Lower lobe of right lung (tissue), 2 donors: ENCODE data around the gene SERPINB1. TPM values are rescaled to one million over a fixed set of nuclear protein-coding genes. Genes with fewer than 3 reads are reported as not detected.

ENCODE experiments used
- ATAC-seq, 2 donors: fragments of 200-7000 bp; cut with Tn5 transposase; one replicate each; pipeline ENCODE4 v1.9.1; 2020 to 2022; ENCODE audit warnings: mild to moderate bottlenecking in 2 of 2, moderate library complexity in 2 of 2
- DNase-seq: peaks from one replicate; pipeline ENCODE4 v3.0.0-alpha.2; 2020
- H3K27ac ChIP-seq: fragments of 200-600 bp; one replicate; pipeline ENCODE4 v1.8.0; 2022
- H3K27me3 ChIP-seq: fragments of 200-600 bp; one replicate; pipeline ENCODE4 v1.8.0; 2022; ENCODE audit warnings: low read depth
- H3K36me3 ChIP-seq: fragments of 200-600 bp; one replicate; pipeline ENCODE4 v1.8.0; 2022; ENCODE audit warnings: mild to moderate bottlenecking
- H3K4me1 ChIP-seq: fragments of 200-600 bp; one replicate; pipeline ENCODE4 v1.8.0; 2022
- H3K4me3 ChIP-seq: fragments of 200-600 bp; one replicate; pipeline ENCODE4 v1.8.0; 2022; ENCODE audit warnings: mild to moderate bottlenecking
- H3K9me3 ChIP-seq: fragments of 200-600 bp; one replicate; pipeline ENCODE4 v1.8.0; 2022
- intact Hi-C: fragments of 100-400 bp; cut with DNase I; formaldehyde crosslinking; loops from one replicate; pipeline ENCODE4 v1.11.0; 2022
- total RNA-seq: library from RNA; stranded (reverse); fragmentation: NEBNext Ultra II Directional; extraction: Animal tissue kit (Norgen Biotek cat#: 25700); gene quantifications from one replicate; pipeline ENCODE4 v1.2.1, GENCODE V29; 2021
- TF ChIP-seq, protein P1 (sequence below): fragments of 200-600 bp; IDR thresholded peaks from one replicate; pipeline ENCODE4 v1.8.0; 2022; ENCODE audit warnings: antibody characterized with exemption, mild to moderate bottlenecking
- donor health status: DM: no; HTN: yes; CAD: no; lungs with severe emphysema.

SERPINB1 gene
- total RNA-seq, 1 donor from 2014 or later: 125 TPM

DNA sequence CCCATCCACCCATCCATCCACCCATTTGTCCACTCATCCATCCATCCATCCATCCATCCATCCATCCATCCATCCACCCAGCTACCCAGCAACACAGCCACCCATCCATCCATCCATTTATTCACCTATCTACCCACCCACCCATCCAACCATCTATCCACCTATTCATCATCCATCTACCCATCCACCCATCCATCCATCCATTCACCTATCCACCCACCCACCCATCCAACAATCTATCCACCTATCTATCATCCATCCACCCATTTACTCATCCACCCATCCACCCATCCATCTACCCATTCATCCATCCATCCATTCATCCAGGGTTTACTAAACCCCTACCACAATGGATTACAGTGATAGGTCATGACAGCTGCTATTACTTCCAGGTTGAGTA lies 7.4 kb downstream of the SERPINB1 start:
- Histone ChIP-seq H3K4me1 (peaks cover 35% of the 10 kb centered on the region), H3K27me3 (no peaks in the 10 kb centered on the region), H3K4me3 (no peak overlapping the region), H3K9me3 (no peaks in the 10 kb centered on the region), H3K27ac (no peak overlapping the region), H3K36me3 (peaks cover 74% of the 10 kb centered on the region)
- no peak for DNase-seq
- intact Hi-C loops: no loop called here
- ATAC-seq: no peak
- TF ChIP-seq, protein P1, sequence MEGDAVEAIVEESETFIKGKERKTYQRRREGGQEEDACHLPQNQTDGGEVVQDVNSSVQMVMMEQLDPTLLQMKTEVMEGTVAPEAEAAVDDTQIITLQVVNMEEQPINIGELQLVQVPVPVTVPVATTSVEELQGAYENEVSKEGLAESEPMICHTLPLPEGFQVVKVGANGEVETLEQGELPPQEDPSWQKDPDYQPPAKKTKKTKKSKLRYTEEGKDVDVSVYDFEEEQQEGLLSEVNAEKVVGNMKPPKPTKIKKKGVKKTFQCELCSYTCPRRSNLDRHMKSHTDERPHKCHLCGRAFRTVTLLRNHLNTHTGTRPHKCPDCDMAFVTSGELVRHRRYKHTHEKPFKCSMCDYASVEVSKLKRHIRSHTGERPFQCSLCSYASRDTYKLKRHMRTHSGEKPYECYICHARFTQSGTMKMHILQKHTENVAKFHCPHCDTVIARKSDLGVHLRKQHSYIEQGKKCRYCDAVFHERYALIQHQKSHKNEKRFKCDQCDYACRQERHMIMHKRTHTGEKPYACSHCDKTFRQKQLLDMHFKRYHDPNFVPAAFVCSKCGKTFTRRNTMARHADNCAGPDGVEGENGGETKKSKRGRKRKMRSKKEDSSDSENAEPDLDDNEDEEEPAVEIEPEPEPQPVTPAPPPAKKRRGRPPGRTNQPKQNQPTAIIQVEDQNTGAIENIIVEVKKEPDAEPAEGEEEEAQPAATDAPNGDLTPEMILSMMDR: no peak

DNA sequence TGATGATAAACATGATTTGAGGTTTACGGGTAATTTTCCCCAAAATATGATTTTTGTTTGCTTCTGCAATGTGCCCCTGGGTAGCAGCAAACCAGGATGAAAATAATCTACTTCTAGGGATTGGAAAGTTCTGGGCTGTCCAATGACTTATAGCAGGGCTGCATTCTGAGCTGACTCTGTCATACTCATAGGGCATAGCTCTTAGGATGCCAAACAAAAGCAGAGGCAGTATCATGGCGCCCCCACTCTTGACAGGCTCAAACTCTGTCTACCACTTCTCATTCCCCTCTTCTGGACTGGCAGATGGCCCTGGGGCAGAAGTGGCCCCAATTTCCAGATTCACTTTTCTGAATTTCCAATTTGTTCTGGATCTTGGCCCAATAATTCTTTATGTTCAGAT lies 10.3 kb downstream of the SERPINB1 start:
- Histone ChIP-seq H3K27me3 (no peaks in the 10 kb centered on the region), H3K27ac (no peak overlapping the region), H3K4me3 (no peak overlapping the region), H3K9me3 (no peaks in the 10 kb centered on the region), H3K36me3 (peaks cover 46% of the 10 kb centered on the region), H3K4me1 (peaks cover 18% of the 10 kb centered on the region)
- ATAC-seq: peak in 1 of 2 donors; percentile 49
- TF ChIP-seq, protein P1: no peak
- no peak for DNase-seq
- intact Hi-C loops: no loop called here

DNA sequence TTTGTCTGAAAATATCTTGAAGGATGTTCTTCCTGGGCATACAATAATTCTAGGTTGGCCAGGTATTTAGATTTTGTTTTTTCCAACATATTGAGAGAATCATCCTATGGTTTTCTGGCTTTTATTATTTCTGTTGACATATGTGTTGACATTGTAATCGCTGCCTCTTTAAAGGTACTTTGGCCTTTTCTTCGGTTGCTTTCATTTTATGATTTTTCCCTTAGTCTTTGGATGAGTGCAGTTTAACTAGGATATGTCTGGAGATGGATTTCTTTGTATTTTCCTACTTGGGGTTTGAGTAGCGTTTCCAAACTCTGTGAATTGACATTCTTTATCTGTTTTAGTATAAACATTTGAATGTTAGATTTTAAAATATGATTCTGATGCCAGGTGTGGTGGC lies 11.5 kb downstream of the SERPINB1 start:
- Histone ChIP-seq H3K27ac (no peak overlapping the region), H3K4me3 (no peak overlapping the region), H3K4me1 (peaks cover 8% of the 10 kb centered on the region), H3K9me3 (no peaks in the 10 kb centered on the region), H3K27me3 (no peaks in the 10 kb centered on the region), H3K36me3 (peaks cover 34% of the 10 kb centered on the region)
- intact Hi-C loops: no loop called here
- DNase-seq (no peak), ATAC-seq (no peak)
- TF ChIP-seq, protein P1: no peak

DNA sequence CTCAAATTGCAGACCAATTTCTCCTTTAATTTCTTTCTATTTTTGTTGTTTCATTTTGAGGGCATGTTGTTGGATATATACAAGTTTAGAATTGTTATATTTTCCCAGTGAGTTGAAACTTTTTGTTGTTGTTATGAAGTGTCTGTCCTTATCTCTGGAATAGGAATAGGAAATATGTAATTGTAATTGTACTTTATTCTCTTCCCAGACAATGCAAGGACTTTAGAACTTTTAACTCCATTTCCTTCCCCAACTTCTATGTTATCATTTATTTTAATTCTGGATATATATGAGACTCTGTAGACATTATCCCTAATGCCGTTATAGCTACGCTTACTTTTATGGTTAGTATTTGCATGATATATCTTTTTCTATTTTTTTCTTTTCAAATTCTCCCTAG lies 12.4 kb downstream of the SERPINB1 start:
- ATAC-seq (no peak), DNase-seq (no peak)
- Histone ChIP-seq H3K36me3 (peaks cover 25% of the 10 kb centered on the region), H3K27me3 (no peaks in the 10 kb centered on the region), H3K4me3 (no peak overlapping the region), H3K9me3 (no peaks in the 10 kb centered on the region), H3K27ac (no peak overlapping the region), H3K4me1 (no peaks in the 10 kb centered on the region)
- TF ChIP-seq, protein P1: no peak
- intact Hi-C loops: no loop called here

DNA sequence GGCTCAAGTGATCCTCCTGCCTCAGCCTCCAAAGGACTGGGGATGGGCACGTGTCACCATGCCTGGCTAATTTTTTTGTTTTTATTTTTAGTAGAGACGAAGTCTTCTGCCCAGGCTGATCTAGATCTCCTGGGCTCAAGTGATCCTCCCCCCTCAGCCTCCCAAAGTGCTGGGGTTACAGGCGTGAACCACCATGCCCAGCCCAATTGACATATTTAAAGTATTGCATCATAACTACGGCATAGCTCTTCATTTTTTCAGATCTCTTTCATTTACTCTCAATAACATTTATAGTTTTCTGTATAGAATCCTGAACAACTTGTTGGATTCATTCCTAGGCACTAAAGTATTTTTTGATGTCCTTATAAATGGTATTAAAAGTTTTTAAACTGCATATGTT lies 13.0 kb downstream of the SERPINB1 start:
- intact Hi-C loops: no loop called here
- TF ChIP-seq, protein P1: no peak
- ATAC-seq: no peak
- Histone ChIP-seq H3K9me3 (no peaks in the 10 kb centered on the region), H3K27ac (no peak overlapping the region), H3K4me1 (no peaks in the 10 kb centered on the region), H3K4me3 (no peak overlapping the region), H3K36me3 (peaks cover 19% of the 10 kb centered on the region), H3K27me3 (no peaks in the 10 kb centered on the region)
- no peak for DNase-seq

DNA sequence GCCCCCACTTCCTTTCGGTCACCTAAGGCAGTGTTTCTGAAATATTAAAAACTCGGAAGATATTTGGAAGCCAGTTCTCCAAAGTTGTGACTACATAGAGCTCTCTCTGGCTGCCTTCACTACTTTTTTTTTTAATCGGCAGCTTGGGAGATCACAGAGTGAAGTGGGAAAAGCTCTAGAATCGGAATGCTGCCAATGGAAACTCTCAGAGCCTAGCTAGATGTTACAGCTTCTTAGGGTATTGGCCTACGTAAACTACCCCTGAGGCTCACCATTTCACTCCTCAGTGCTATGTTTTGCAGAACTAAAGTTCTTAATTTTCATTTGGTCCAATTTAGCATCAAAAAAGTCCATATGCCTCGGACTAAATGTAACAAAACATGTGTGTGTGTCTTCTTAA lies 14.5 kb downstream of the SERPINB1 start:
- intact Hi-C loops: no loop called here
- no peaks in the 10 kb centered on the region for H3K27me3 ChIP-seq
- TF ChIP-seq, protein P1: no peak
- peaks cover 5% of the 10 kb centered on the region for H3K36me3 ChIP-seq
- H3K9me3 ChIP-seq: no peaks in the 10 kb centered on the region
- ATAC-seq: no peak
- no peaks in the 10 kb centered on the region for H3K4me1 ChIP-seq
- no peak for DNase-seq
- no peak overlapping the region for H3K27ac ChIP-seq
- no peak overlapping the region for H3K4me3 ChIP-seq
